T-helper 2 cell treated with Interferon-gamma antibody and Interleukin-4, amounts not matched to agents 5 μg/mL and 100 μg/mL, for 36 hours (primary cell): ENCODE data around the gene FAM90A26.
"Not testable (repeated sequence)": the region's sequence is repeated elsewhere in the genome, so short reads cannot be mapped to it uniquely, and the experiment has no call there.

Source experiments
- DNase-seq: peaks from one replicate; pipeline ENCODE4 v3.0.0; 2021; ENCODE audit warnings: low spot score
- H3K27ac Mint-ChIP-seq: one replicate; pipeline ENCODE4 v1.8.0; 2021; ENCODE audit warnings: mild to moderate bottlenecking, mixed read lengths
- H3K27me3 Mint-ChIP-seq: one replicate; pipeline ENCODE4 v1.8.0; 2021; ENCODE audit warnings: low read depth, mixed read lengths
- H3K36me3 Mint-ChIP-seq: one replicate; pipeline ENCODE4 v1.8.0; 2021; ENCODE audit warnings: low read depth, mixed read lengths
- H3K4me1 Mint-ChIP-seq: one replicate; pipeline ENCODE4 v1.8.0; 2021; ENCODE audit warnings: low read depth, mixed read lengths
- H3K4me3 Mint-ChIP-seq: one replicate; pipeline ENCODE4 v1.8.0; 2022; ENCODE audit warnings: mild to moderate bottlenecking, moderate library complexity, mixed read lengths
- H3K9me3 Mint-ChIP-seq: one replicate; pipeline ENCODE4 v1.8.0; 2021; ENCODE audit warnings: mixed read lengths

The FAM90A26 gene

DNA sequence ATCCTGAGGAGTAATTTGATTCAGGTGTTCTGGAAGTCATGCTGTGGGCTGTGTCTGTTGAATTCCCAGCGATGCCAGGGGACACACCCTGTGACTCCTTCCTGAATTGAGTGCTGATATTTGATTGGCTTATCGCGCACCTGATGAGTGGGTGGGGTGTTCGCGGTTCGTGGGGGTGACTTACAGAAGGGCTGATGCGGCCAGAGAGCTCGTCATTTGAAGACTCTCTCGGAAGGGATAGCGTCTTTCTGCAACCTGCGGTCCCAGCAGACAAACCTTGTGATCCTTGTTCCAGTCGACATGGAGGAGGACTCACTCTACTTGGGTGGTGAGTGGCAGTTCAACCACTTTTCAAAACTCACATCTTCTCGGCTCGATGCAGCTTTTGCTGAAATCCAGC, 54.4 kb downstream of the FAM90A26 start, which contains the start of gene USP17L13:
TSS of gene USP17L13 (plus strand) at position 301 of the 400 bp plus-strand sequence. CDS start at position 301, 0 bp downstream.
- not testable (repeated sequence) for H3K27ac Mint-ChIP-seq, H3K36me3 Mint-ChIP-seq, H3K9me3 Mint-ChIP-seq, H3K4me3 Mint-ChIP-seq, DNase-seq, H3K27me3 Mint-ChIP-seq, H3K4me1 Mint-ChIP-seq
